SK-N-SH (cell line): ENCODE data around the gene ERCC6L. TPM values are rescaled to one million over a fixed set of nuclear protein-coding genes. Genes with fewer than 3 reads are reported as not detected.

Experiments
- CTCF ChIA-PET: fragments of 300-600, 350-600 bp; formaldehyde crosslinking; extraction: SDS; loops from one replicate; lab custom pipeline; 2021; lab: Yijun Ruan, JAX
- POLR2A ChIA-PET: fragments of 350-600 bp; sonication (Branson Sonifier 250); formaldehyde crosslinking; extraction: SDS; loops from one replicate; lab custom pipeline; 2020; ENCODE audit warnings: antibody characterized with exemption, inconsistent platforms; lab: Yijun Ruan, JAX
- DNase-seq: peaks from one replicate; pipeline ENCODE4 v3.0.0; 2012
- H2AFZ ChIP-seq: fragments of 200-600 bp; sonication (generic); 2 replicates; pipeline ENCODE4 v1.8.1; 2016; ENCODE audit warnings: antibody characterized with exemption, mild to moderate bottlenecking, low read depth
- H3F3A ChIP-seq: fragments of 200-600 bp; sonication (generic); replicated peaks from 2 replicates; pipeline ENCODE3; 2016; ENCODE audit warnings: antibody characterized with exemption, mild to moderate bottlenecking; ENCODE audit not compliant: insufficient read depth
- H3K27ac ChIP-seq, 2 experiments: fragments of 200-500 bp in 1 of 2; fragments of 200-600 bp in 1 of 2; sonication (Bioruptor generic) in 1 of 2; sonication (generic), shearing (Covaris generic) in 1 of 2; 2 replicates each; pipeline versions ENCODE4 v1.5.1 to v1.6.1; 2014 to 2016; ENCODE audit warnings: low read depth in 2 of 2, inconsistent platforms in 1 of 2, low read length in 1 of 2, mild to moderate bottlenecking in 1 of 2, mixed read lengths in 1 of 2
- H3K27me3 ChIP-seq: fragments of 200-600 bp; sonication (generic), shearing (Covaris generic); 2 replicates; pipeline ENCODE4 v1.6.1; 2016; ENCODE audit warnings: mixed run types; ENCODE audit not compliant: insufficient read depth
- H3K36me3 ChIP-seq, 2 experiments: fragments of 200-500 bp in 1 of 2; fragments of 200-600 bp in 1 of 2; sonication (Bioruptor generic) in 1 of 2; sonication (generic) in 1 of 2; replicated peaks in 1 of 2; 2 replicates each; pipeline versions ENCODE3 to v1.5.1; 2014 to 2016; ENCODE audit warnings: low read length in 1 of 2, mild to moderate bottlenecking in 1 of 2; ENCODE audit not compliant: insufficient read depth in 2 of 2, control insufficient read depth in 1 of 2
- H3K4me1 ChIP-seq, 2 experiments: fragments of 200-500 bp in 1 of 2; fragments of 200-600 bp in 1 of 2; sonication (Bioruptor generic) in 1 of 2; sonication (generic), shearing (Covaris generic) in 1 of 2; 2 replicates each; pipeline versions ENCODE4 v1.5.1 to v1.6.1; 2014 to 2016; ENCODE audit warnings: low read depth in 1 of 2, low read length in 1 of 2, mixed run types in 1 of 2; ENCODE audit not compliant: insufficient read depth in 2 of 2, control insufficient read depth in 1 of 2
- H3K4me2 ChIP-seq: fragments of 200-600 bp; sonication (generic), shearing (Covaris generic); 2 replicates; pipeline ENCODE4 v1.6.1; 2017; ENCODE audit warnings: mixed run types
- H3K4me3 ChIP-seq, 2 experiments: fragments of 200-500 bp in 1 of 2; fragments of 200-600 bp in 1 of 2; sonication (Bioruptor generic) in 1 of 2; sonication (generic), shearing (Covaris generic) in 1 of 2; 2 replicates each; pipeline versions ENCODE4 v1.5.1 to v1.8.1; 2014 to 2016; ENCODE audit warnings: low read depth in 2 of 2, inconsistent platforms in 1 of 2, low read length in 1 of 2, mild to moderate bottlenecking in 1 of 2, mixed read lengths in 1 of 2, moderate library complexity in 1 of 2
- H3K79me2 ChIP-seq: fragments of 200-600 bp; sonication (generic); 2 replicates; pipeline ENCODE4 v1.8.1; 2017; ENCODE audit warnings: mild to moderate bottlenecking; ENCODE audit not compliant: insufficient read depth
- H3K9ac ChIP-seq: fragments of 200-600 bp; sonication (generic); 2 replicates; pipeline ENCODE4 v1.6.1; 2017; ENCODE audit warnings: mixed run types
- H3K9me2 ChIP-seq: fragments of 200-600 bp; sonication (generic); 2 replicates; pipeline ENCODE4 v1.6.1; 2017; ENCODE audit warnings: mixed run types
- H3K9me3 ChIP-seq: fragments of 200-600 bp; sonication (generic); 2 replicates; pipeline ENCODE4 v1.6.1; 2017; ENCODE audit warnings: mixed run types, mild to moderate bottlenecking, moderate library complexity
- H4K20me1 ChIP-seq: fragments of 200-600 bp; sonication (generic); 2 replicates; pipeline ENCODE4 v1.6.1; 2017; ENCODE audit warnings: mild to moderate bottlenecking, mixed run types; ENCODE audit not compliant: insufficient read depth
- CHD2 ChIP-seq: fragments of 150-350 bp; IDR thresholded peaks from 2 replicates; pipeline ENCODE4 v1.6.1; 2018; ENCODE audit warnings: low read length; ENCODE audit not compliant: partially characterized antibody
- ELF1 ChIP-seq: IDR thresholded peaks from 2 replicates; pipeline ENCODE4 v1.4.0; 2012
- EZH2phosphoT487 ChIP-seq: fragments of 200-600 bp; sonication (generic); IDR thresholded peaks from 2 replicates; pipeline ENCODE4 v1.6.1; 2017; ENCODE audit warnings: low read depth, mixed run types, mild to moderate bottlenecking, antibody characterized with exemption, moderate library complexity, borderline replicate concordance
- FOXM1 ChIP-seq: IDR thresholded peaks from 2 replicates; pipeline ENCODE4 v1.4.0; 2012; ENCODE audit warnings: low read depth, mild to moderate bottlenecking
- GABPA ChIP-seq: IDR thresholded peaks from 2 replicates; pipeline ENCODE4 v1.4.0; 2012; ENCODE audit warnings: low read depth, mild to moderate bottlenecking
- MEF2A ChIP-seq: IDR thresholded peaks from 2 replicates; pipeline ENCODE4 v1.4.0; 2012; ENCODE audit warnings: low read depth, borderline replicate concordance
- MXI1 ChIP-seq: IDR thresholded peaks from 2 replicates; pipeline ENCODE4 v1.6.1; 2012; ENCODE audit warnings: mild to moderate bottlenecking, low read depth, low read length, improper control_type of control experiment
- NRF1 ChIP-seq: IDR thresholded peaks from 2 replicates; pipeline ENCODE4 v1.6.1; 2012; ENCODE audit warnings: low read depth, mild to moderate bottlenecking, low read length
- PBX3 ChIP-seq: IDR thresholded peaks from 2 replicates; pipeline ENCODE4; 2012
- RAD21 ChIP-seq: IDR thresholded peaks from 2 replicates; pipeline ENCODE4 v1.6.1; 2012; ENCODE audit warnings: mild to moderate bottlenecking, low read length
- RCOR1 ChIP-seq: fragments of 150-350 bp; IDR thresholded peaks from 2 replicates; pipeline ENCODE4 v1.6.1; 2017; ENCODE audit warnings: antibody characterized with exemption, low read length
- REST ChIP-seq: IDR thresholded peaks from 2 replicates; pipeline ENCODE4 v1.6.1; 2012; ENCODE audit warnings: mild to moderate bottlenecking, low read depth, low read length, moderate library complexity
- SIN3A ChIP-seq: IDR thresholded peaks from 2 replicates; pipeline ENCODE4 v1.6.1; 2012; ENCODE audit warnings: low read depth, mild to moderate bottlenecking, low read length, moderate library complexity, borderline replicate concordance
- SMC3 ChIP-seq: IDR thresholded peaks from 2 replicates; pipeline ENCODE4 v1.6.1; 2012; ENCODE audit warnings: low read depth, low read length, improper control_type of control experiment
- TCF12 ChIP-seq: IDR thresholded peaks from 2 replicates; pipeline ENCODE4 v1.4.0; 2012
- TEAD4 ChIP-seq: IDR thresholded peaks from 2 replicates; pipeline ENCODE4 v1.4.0; 2012; ENCODE audit warnings: mild to moderate bottlenecking, borderline replicate concordance; ENCODE audit not compliant: insufficient read depth
- WGBS: methylation state at CpG from one replicate; pipeline ENCODE4 v1.1.6; 2017; ENCODE audit warnings: low lambda C conversion rate; 5-methylcytosine and 5-hydroxymethylcytosine counted together
- polyA plus RNA-seq, 3 experiments: library from polyadenylated mRNA; depleted of rRNA; stranded (reverse); fragments of >200 nt; gene quantifications; 2 replicates each; pipeline ENCODE4 v1.2.3, GENCODE V29; 2012
- TF ChIP-seq, protein P1 (sequence below): IDR thresholded peaks from 2 replicates; pipeline ENCODE4 v1.4.0; 2012; ENCODE audit warnings: low read depth
- TF ChIP-seq, protein P2 (sequence below): fragments of 200-600 bp; sonication (generic); IDR thresholded peaks from 2 replicates; pipeline ENCODE4 v1.6.1; 2017; ENCODE audit warnings: antibody characterized with exemption, mild to moderate bottlenecking, moderate library complexity
- TF ChIP-seq, protein P3 (sequence below): fragments of 150-350 bp; IDR thresholded peaks from 2 replicates; pipeline ENCODE4 v1.6.1; 2017; ENCODE audit warnings: antibody characterized with exemption, low read length, low read depth, borderline replicate concordance
- TF ChIP-seq, protein P4 (sequence below): IDR thresholded peaks from 2 replicates; pipeline ENCODE4 v1.4.0; 2012; ENCODE audit warnings: low read depth, borderline replicate concordance

ERCC6L gene
- polyA plus RNA-seq, 1 of the 3 experiments (the other 2 are of a cell fraction), result 1.5 TPM

DNA sequence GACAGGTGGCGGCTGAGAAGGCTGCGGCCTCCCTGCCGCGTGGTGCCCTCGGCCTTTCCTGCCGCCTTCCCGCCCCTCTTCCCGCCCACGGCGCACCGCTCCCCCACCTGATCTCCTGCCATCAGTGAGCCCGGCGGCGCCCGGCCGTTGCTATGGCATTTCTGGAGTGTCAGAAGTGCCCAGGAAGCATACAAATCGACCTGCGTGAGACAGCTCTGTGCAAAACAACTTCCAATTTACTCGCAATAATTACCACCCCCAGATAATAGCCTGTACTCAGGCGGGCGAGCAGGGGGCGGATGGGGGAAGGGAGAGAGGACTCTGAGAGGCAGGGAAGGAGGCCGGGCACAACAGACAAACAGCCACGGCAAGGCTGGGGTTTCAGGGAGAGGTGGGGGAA lies 16.6 kb upstream of the ERCC6L start (continued):
- no peak for TF ChIP-seq TEAD4
- no peak for TF ChIP-seq SIN3A
- TF ChIP-seq GABPA, result no peak
- TF ChIP-seq, all 33 proteins: peak for 0

DNA sequence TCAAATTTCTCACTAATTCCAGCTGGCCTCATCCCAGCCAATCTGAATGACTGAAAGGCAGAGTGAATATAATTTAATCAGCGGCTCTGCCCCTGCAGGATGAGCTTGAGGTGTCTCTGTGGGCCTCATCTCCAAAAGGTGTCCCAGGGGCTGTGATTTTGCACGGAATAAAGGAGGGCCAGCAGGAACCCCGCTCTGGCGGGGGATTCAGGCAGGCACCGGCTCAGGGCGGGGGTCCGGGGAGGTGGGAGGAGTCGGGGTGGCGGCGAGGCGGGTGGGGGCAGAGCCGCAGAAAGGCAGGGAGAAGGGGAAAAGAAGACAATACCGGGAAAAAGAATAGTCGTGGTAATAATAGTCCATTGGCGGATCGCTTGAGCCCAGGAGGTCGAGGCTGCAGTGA lies 16.0 kb upstream of the ERCC6L start:
- no peaks in the 10 kb centered on the region for H3K27me3 ChIP-seq
- H3K9me3 ChIP-seq, result no peaks in the 10 kb centered on the region
- no peak overlapping the region for H3K4me3 ChIP-seq
- peaks cover 2% of the 10 kb centered on the region for H3F3A ChIP-seq
- H3K27ac ChIP-seq, result no peak overlapping the region
- POLR2A ChIA-PET, result no interaction called here
- H3K79me2 ChIP-seq, result no peaks in the 10 kb centered on the region
- TF ChIP-seq NRF1 (no peak), CHD2 (no peak), PBX3 (no peak), RCOR1 (no peak), REST (no peak), FOXM1 (no peak), SMC3 (no peak), EZH2phosphoT487 (no peak), MXI1 (no peak), ELF1 (no peak), TCF12 (no peak), RAD21 (no peak), MEF2A (no peak), SIN3A (no peak)
- TF ChIP-seq, protein P1, sequence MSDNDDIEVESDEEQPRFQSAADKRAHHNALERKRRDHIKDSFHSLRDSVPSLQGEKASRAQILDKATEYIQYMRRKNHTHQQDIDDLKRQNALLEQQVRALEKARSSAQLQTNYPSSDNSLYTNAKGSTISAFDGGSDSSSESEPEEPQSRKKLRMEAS, result no peak
- TF ChIP-seq, protein P2, sequence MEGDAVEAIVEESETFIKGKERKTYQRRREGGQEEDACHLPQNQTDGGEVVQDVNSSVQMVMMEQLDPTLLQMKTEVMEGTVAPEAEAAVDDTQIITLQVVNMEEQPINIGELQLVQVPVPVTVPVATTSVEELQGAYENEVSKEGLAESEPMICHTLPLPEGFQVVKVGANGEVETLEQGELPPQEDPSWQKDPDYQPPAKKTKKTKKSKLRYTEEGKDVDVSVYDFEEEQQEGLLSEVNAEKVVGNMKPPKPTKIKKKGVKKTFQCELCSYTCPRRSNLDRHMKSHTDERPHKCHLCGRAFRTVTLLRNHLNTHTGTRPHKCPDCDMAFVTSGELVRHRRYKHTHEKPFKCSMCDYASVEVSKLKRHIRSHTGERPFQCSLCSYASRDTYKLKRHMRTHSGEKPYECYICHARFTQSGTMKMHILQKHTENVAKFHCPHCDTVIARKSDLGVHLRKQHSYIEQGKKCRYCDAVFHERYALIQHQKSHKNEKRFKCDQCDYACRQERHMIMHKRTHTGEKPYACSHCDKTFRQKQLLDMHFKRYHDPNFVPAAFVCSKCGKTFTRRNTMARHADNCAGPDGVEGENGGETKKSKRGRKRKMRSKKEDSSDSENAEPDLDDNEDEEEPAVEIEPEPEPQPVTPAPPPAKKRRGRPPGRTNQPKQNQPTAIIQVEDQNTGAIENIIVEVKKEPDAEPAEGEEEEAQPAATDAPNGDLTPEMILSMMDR, result no peak
- TF ChIP-seq, protein P3, sequence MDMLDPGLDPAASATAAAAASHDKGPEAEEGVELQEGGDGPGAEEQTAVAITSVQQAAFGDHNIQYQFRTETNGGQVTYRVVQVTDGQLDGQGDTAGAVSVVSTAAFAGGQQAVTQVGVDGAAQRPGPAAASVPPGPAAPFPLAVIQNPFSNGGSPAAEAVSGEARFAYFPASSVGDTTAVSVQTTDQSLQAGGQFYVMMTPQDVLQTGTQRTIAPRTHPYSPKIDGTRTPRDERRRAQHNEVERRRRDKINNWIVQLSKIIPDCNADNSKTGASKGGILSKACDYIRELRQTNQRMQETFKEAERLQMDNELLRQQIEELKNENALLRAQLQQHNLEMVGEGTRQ, result no peak
- TF ChIP-seq, protein P4, sequence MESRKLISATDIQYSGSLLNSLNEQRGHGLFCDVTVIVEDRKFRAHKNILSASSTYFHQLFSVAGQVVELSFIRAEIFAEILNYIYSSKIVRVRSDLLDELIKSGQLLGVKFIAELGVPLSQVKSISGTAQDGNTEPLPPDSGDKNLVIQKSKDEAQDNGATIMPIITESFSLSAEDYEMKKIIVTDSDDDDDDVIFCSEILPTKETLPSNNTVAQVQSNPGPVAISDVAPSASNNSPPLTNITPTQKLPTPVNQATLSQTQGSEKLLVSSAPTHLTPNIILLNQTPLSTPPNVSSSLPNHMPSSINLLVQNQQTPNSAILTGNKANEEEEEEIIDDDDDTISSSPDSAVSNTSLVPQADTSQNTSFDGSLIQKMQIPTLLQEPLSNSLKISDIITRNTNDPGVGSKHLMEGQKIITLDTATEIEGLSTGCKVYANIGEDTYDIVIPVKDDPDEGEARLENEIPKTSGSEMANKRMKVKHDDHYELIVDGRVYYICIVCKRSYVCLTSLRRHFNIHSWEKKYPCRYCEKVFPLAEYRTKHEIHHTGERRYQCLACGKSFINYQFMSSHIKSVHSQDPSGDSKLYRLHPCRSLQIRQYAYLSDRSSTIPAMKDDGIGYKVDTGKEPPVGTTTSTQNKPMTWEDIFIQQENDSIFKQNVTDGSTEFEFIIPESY, result no peak
- no peaks in the 10 kb centered on the region for H3K9me2 ChIP-seq
- DNase-seq, result peak; percentile 33
- no peaks in the 10 kb centered on the region for H3K4me1 ChIP-seq
- no peak overlapping the region for H3K4me2 ChIP-seq
- no peaks in the 10 kb centered on the region for H4K20me1 ChIP-seq
- H3K9ac ChIP-seq, result no peak overlapping the region
- no peak overlapping the region for H2AFZ ChIP-seq
- CTCF ChIA-PET, result interaction anchor here (0.8 to 1.8 kb wide), 3 partner anchors 10 to 286 kb away, joined by 3 to 14 read pairs (median 4); partner anchors contain the start of gene RPS4X
- no peaks in the 10 kb centered on the region for H3K36me3 ChIP-seq
- WGBS, result 82% methylated on average over 17 of the region's 17 CpGs
